Mesendoderm (in vitro differentiated cells): ENCODE data around the gene UPF2.
"Not testable (repeated sequence)": the region's sequence is repeated elsewhere in the genome, so short reads cannot be mapped to it uniquely, and the experiment has no call there.

Experiments
- DNase-seq: peaks from one replicate; pipeline ENCODE4 v3.0.0; 2013
- H2AK5ac ChIP-seq: 2 replicates; pipeline ENCODE4 v1.6.1; 2013; ENCODE audit warnings: low read length, inconsistent platforms
- H2BK120ac ChIP-seq: 2 replicates; pipeline ENCODE4 v1.6.1; 2013; ENCODE audit warnings: low read depth, mild to moderate bottlenecking, low read length, moderate library complexity, mixed read lengths
- H2BK15ac ChIP-seq: replicated peaks from 2 replicates; pipeline ENCODE4 v1.6.1; 2013; ENCODE audit warnings: low read depth, mild to moderate bottlenecking, moderate library complexity
- H2BK5ac ChIP-seq: 2 replicates; pipeline ENCODE4 v1.6.1; 2013; ENCODE audit warnings: low read length, inconsistent platforms
- H3K18ac ChIP-seq: 2 replicates; pipeline ENCODE4 v1.6.1; 2013; ENCODE audit warnings: mild to moderate bottlenecking, low read length, mixed read lengths
- H3K23ac ChIP-seq: one replicate; pipeline ENCODE4 v1.6.1; 2013; ENCODE audit warnings: low read length
- H3K27ac ChIP-seq: 2 replicates; pipeline ENCODE4 v1.5.1; 2013; ENCODE audit warnings: low read depth, mild to moderate bottlenecking, inconsistent platforms, low read length, moderate library complexity
- H3K27me3 ChIP-seq: 2 replicates; pipeline ENCODE4 v1.6.1; 2013; ENCODE audit warnings: low read length, control low read depth, mild to moderate bottlenecking, inconsistent platforms; ENCODE audit not compliant: insufficient read depth, poor library complexity
- H3K36me3 ChIP-seq: 2 replicates; pipeline ENCODE4 v1.6.1; 2013; ENCODE audit warnings: low read length, inconsistent platforms; ENCODE audit not compliant: control insufficient read depth, insufficient read depth
- H3K4ac ChIP-seq: one replicate; pipeline ENCODE4 v1.6.1; 2013; ENCODE audit warnings: low read depth, mild to moderate bottlenecking, low read length, moderate library complexity
- H3K4me1 ChIP-seq: 2 replicates; pipeline ENCODE4 v1.6.1; 2013; ENCODE audit warnings: low read depth, low read length, inconsistent platforms; ENCODE audit not compliant: control insufficient read depth
- H3K4me2 ChIP-seq: 2 replicates; pipeline ENCODE4 v1.6.1; 2013; ENCODE audit warnings: low read length
- H3K4me3 ChIP-seq: 2 replicates; pipeline ENCODE4 v1.5.1; 2013; ENCODE audit warnings: mild to moderate bottlenecking, low read length
- H3K56ac ChIP-seq: one replicate; pipeline ENCODE4 v1.6.1; 2013; ENCODE audit warnings: low read length
- H3K79me1 ChIP-seq: 2 replicates; pipeline ENCODE4 v1.6.1; 2013; ENCODE audit warnings: low read length, inconsistent platforms
- H3K79me2 ChIP-seq: 2 replicates; pipeline ENCODE4 v1.6.1; 2013; ENCODE audit warnings: mild to moderate bottlenecking, low read length; ENCODE audit not compliant: control insufficient read depth, insufficient read depth
- H3K9ac ChIP-seq: 2 replicates; pipeline ENCODE4 v1.6.1; 2013; ENCODE audit warnings: low read length, inconsistent platforms
- H4K5ac ChIP-seq: one replicate; pipeline ENCODE4 v1.6.1; 2013; ENCODE audit warnings: low read length
- H4K8ac ChIP-seq: one replicate; pipeline ENCODE4 v1.6.1; 2013; ENCODE audit warnings: low read depth, mild to moderate bottlenecking, control low read depth, low read length, moderate library complexity
- WGBS: extraction: QIAGEN DNeasy Blood & Tissue Kit; methylation state at CpG from one replicate; pipeline ENCODE4 v1.1.7; 2013; ENCODE audit warnings: low lambda C conversion rate, missing lambda C conversion rate; ENCODE audit not compliant: insufficient coverage; ENCODE audit errors: extremely low coverage; 5-methylcytosine and 5-hydroxymethylcytosine counted together

UPF2 gene

GRCh38 chr10:12008842-12009241 is 33.8 kb downstream of the UPF2 start:
- DNase-seq, H3K4me3 ChIP-seq, H3K4me1 ChIP-seq, H3K79me1 ChIP-seq, H2BK15ac ChIP-seq, H2AK5ac ChIP-seq, H3K18ac ChIP-seq, H4K8ac ChIP-seq, H3K9ac ChIP-seq, H3K56ac ChIP-seq, H3K27me3 ChIP-seq, H4K5ac ChIP-seq, H3K27ac ChIP-seq, H3K23ac ChIP-seq, H3K4me2 ChIP-seq, H2BK5ac ChIP-seq, H2BK120ac ChIP-seq, H3K79me2 ChIP-seq, H3K36me3 ChIP-seq, H3K4ac ChIP-seq: not testable (repeated sequence)

DNA sequence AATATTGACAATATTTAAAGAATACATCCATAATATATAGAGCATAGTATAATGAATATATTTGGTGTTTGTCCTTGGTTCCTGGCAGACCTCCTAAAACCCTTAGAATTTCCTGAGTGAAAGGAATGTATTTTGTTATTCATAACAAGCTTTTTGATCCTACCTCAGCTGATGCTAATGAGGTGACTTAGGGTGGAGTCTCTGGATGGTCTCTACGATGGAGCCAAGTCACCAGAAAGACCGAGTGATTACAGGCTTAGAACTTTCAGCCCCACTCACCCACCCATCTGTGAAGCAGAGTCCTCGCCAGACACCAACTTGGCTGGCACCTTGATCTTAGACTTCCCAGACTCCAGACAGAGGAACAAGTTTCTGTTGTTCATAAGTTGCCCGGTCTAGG is 35.9 kb downstream of the UPF2 start:
- no peak overlapping the region for H3K23ac ChIP-seq
- no peak overlapping the region for H2AK5ac ChIP-seq
- H3K27me3 ChIP-seq = no peaks in the 10 kb centered on the region
- no peak overlapping the region for H4K5ac ChIP-seq
- H3K18ac ChIP-seq = no peak overlapping the region
- H3K4me2 ChIP-seq = no peak overlapping the region
- H2BK5ac ChIP-seq = no peak overlapping the region
- H3K36me3 ChIP-seq = peaks cover 2% of the 10 kb centered on the region
- DNase-seq = peak; percentile 32
- no peak overlapping the region for H4K8ac ChIP-seq
- no peak overlapping the region for H3K4me3 ChIP-seq
- no peak overlapping the region for H3K9ac ChIP-seq
- H3K4me1 ChIP-seq = no peaks in the 10 kb centered on the region
- no peak overlapping the region for H2BK120ac ChIP-seq
- no peak overlapping the region for H2BK15ac ChIP-seq
- no peak overlapping the region for H3K27ac ChIP-seq
- no peak overlapping the region for H3K4ac ChIP-seq
- no CpG with 5 or more reads among the region's 4 CpGs for WGBS
- no peak overlapping the region for H3K56ac ChIP-seq
- H3K79me1 ChIP-seq = no peaks in the 10 kb centered on the region
- no peaks in the 10 kb centered on the region for H3K79me2 ChIP-seq

DNA sequence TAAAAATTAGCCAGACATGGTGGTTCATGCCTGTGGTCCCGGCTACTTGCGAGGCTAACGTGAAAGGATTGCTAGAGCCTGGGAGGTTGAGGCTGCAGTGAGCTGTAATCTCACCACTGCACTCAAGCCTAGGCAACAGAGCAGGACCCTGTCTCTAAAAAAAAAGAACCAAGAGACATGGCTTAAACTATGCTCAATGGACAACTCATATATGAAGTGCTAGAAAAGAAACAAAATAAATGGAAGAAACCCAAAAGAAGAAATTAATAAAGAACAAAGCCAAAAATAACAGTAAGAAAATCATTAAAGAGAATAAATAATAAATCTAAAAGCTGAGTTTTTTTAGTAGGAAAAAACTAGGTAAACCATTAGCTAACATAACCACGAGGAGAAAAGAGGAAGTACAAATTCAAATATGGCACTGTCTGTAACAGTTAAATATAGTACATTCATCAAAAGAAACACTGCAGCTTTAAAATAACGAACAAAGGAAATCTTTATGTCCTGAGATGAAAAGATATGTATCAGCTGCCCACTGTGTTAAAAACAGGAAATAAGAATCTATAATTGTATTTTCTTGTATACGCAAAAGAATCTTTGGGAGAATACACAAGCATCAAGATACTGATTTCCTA is 48.7 kb downstream of the UPF2 start:
- H3K23ac ChIP-seq = no peak overlapping the region
- no peak overlapping the region for H2BK15ac ChIP-seq

GRCh38 chr10:11988924-11989323 is 53.7 kb downstream of the UPF2 start:
- Histone ChIP-seq H4K8ac (no peak overlapping the region), H3K4me1 (no peaks in the 10 kb centered on the region), H4K5ac (no peak overlapping the region), H3K18ac (no peak overlapping the region), H3K4me3 (no peak overlapping the region), H2BK5ac (no peak overlapping the region), H3K27me3 (no peaks in the 10 kb centered on the region), H3K23ac (no peak overlapping the region), H3K9ac (no peak overlapping the region), H2BK15ac (no peak overlapping the region), H3K79me2 (no peaks in the 10 kb centered on the region), H3K36me3 (peaks cover 3% of the 10 kb centered on the region), H2AK5ac (no peak overlapping the region), H3K56ac (no peak overlapping the region), H3K4ac (no peak overlapping the region), H2BK120ac (no peak overlapping the region), H3K4me2 (no peak overlapping the region), H3K79me1 (no peaks in the 10 kb centered on the region), H3K27ac (no peak overlapping the region)
- DNase-seq = no peak
- WGBS = no CpG with 5 or more reads among the region's 1 CpG

More for the DNA sequence above, 48.7 kb downstream of the UPF2 start:
- Histone ChIP-seq H3K4me3 (no peak overlapping the region), H2BK120ac (no peak overlapping the region), H3K18ac (no peak overlapping the region), H3K4ac (no peak overlapping the region), H4K8ac (no peak overlapping the region), H2AK5ac (no peak overlapping the region), H3K27me3 (no peaks in the 10 kb centered on the region), H3K27ac (no peak overlapping the region), H4K5ac (no peak overlapping the region), H3K36me3 (peaks cover 2% of the 10 kb centered on the region), H3K79me2 (no peaks in the 10 kb centered on the region), H3K9ac (no peak overlapping the region), H3K4me1 (no peaks in the 10 kb centered on the region), H2BK5ac (no peak overlapping the region), H3K79me1 (no peaks in the 10 kb centered on the region), H3K4me2 (no peak overlapping the region), H3K56ac (no peak overlapping the region)
- DNase-seq = no peak
- WGBS = no CpG with 5 or more reads among the region's 6 CpGs

GRCh38 chr10:11986593-11987216 is 55.9 kb downstream of the UPF2 start:
- Histone ChIP-seq H3K36me3 (peaks cover 3% of the 10 kb centered on the region), H3K4ac (no peak overlapping the region), H3K4me2 (no peak overlapping the region), H2AK5ac (no peak overlapping the region), H3K4me3 (no peak overlapping the region), H3K4me1 (no peaks in the 10 kb centered on the region), H2BK5ac (no peak overlapping the region), H4K5ac (no peak overlapping the region), H2BK120ac (no peak overlapping the region), H3K79me2 (no peaks in the 10 kb centered on the region), H3K79me1 (no peaks in the 10 kb centered on the region), H2BK15ac (no peak overlapping the region), H4K8ac (no peak overlapping the region), H3K18ac (no peak overlapping the region), H3K27ac (no peak overlapping the region), H3K27me3 (no peaks in the 10 kb centered on the region), H3K23ac (no peak overlapping the region), H3K56ac (no peak overlapping the region), H3K9ac (no peak overlapping the region)
- peak; percentile 89 for DNase-seq
- WGBS = no CpG with 5 or more reads among the region's 7 CpGs

DNA sequence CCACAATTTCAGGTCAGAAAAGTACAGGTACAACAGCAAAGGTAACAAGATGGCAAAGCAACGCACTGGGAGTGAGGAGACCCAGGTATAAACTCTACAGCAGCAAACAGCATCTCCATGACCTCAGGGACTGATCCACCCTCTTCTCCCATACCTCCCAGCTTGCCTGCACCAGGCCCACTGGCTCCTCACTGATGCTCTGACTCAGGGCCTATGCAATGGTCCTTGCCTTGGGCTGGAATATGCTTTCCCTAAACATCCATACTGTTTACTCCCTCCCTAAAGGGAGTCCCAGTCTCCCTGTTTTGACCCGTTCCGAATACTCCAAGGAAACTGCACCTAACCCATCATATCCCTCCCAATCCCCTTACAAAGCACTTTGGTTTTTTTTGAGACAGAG is 60.4 kb downstream of the UPF2 start:
- H4K8ac ChIP-seq = no peak overlapping the region
- no peaks in the 10 kb centered on the region for H3K79me2 ChIP-seq
- no peak overlapping the region for H3K56ac ChIP-seq
- H3K36me3 ChIP-seq = no peaks in the 10 kb centered on the region
- no peak overlapping the region for H2BK120ac ChIP-seq
- H4K5ac ChIP-seq = no peak overlapping the region
- H3K23ac ChIP-seq = no peak overlapping the region
- no peak overlapping the region for H3K4me3 ChIP-seq
- no peak overlapping the region for H3K18ac ChIP-seq
- H2BK5ac ChIP-seq = no peak overlapping the region
- H2BK15ac ChIP-seq = no peak overlapping the region
- no peaks in the 10 kb centered on the region for H3K79me1 ChIP-seq
- no peak overlapping the region for H2AK5ac ChIP-seq
- no peaks in the 10 kb centered on the region for H3K27me3 ChIP-seq
- WGBS = no CpG with 5 or more reads among the region's 3 CpGs
- no peak overlapping the region for H3K9ac ChIP-seq
- H3K4ac ChIP-seq = no peak overlapping the region
- DNase-seq = no peak
- no peaks in the 10 kb centered on the region for H3K4me1 ChIP-seq
- H3K27ac ChIP-seq = no peak overlapping the region
- no peak overlapping the region for H3K4me2 ChIP-seq
